Mesenchymal stem cell (in vitro differentiated cells and primary cell): ENCODE measurements around the gene COLGALT1.

Source experiments
- DNase-seq: peaks from one replicate; pipeline ENCODE4 v3.0.0-alpha.2; 2013
- H2AFZ ChIP-seq: one replicate; pipeline ENCODE4 v1.6.1; 2013; ENCODE audit warnings: low read depth, mild to moderate bottlenecking, control low read depth, inconsistent platforms, low read length, moderate library complexity
- H2AK5ac ChIP-seq: 2 replicates; pipeline ENCODE4 v1.6.1; 2013; ENCODE audit warnings: low read length, moderate library complexity, mild to moderate bottlenecking, inconsistent platforms; ENCODE audit not compliant: severe bottlenecking
- H2BK120ac ChIP-seq: one replicate; pipeline ENCODE4 v1.6.1; 2013; ENCODE audit warnings: low read depth, mild to moderate bottlenecking, inconsistent platforms, low read length, moderate library complexity
- H2BK12ac ChIP-seq, 2 experiments: one replicate each; pipeline ENCODE4 v1.6.1; 2013; ENCODE audit warnings: inconsistent platforms in 2 of 2, low read length in 2 of 2, mild to moderate bottlenecking in 2 of 2, moderate library complexity in 2 of 2, control low read depth in 1 of 2
- H2BK15ac ChIP-seq: one replicate; pipeline ENCODE4 v1.6.1; 2013; ENCODE audit warnings: mild to moderate bottlenecking, low read depth, inconsistent platforms; ENCODE audit not compliant: poor library complexity, severe bottlenecking
- H2BK5ac ChIP-seq: 2 replicates; pipeline ENCODE4 v1.6.1; 2013; ENCODE audit warnings: low read depth, mild to moderate bottlenecking, low read length, control low read depth, inconsistent platforms; ENCODE audit not compliant: poor library complexity, severe bottlenecking
- H3K14ac ChIP-seq, 2 experiments: one replicate each; pipeline ENCODE4 v1.6.1; 2013; ENCODE audit warnings: inconsistent platforms in 2 of 2, low read length in 2 of 2, control low read depth in 1 of 2, mild to moderate bottlenecking in 1 of 2, moderate library complexity in 1 of 2
- H3K18ac ChIP-seq, 2 experiments: one replicate each; pipeline ENCODE4 v1.6.1; 2013; ENCODE audit warnings: inconsistent platforms in 2 of 2, low read length in 2 of 2, control low read depth in 1 of 2, low read depth in 1 of 2, mild to moderate bottlenecking in 1 of 2
- H3K23ac ChIP-seq, 2 experiments: one replicate each; pipeline ENCODE4 v1.6.1; 2013; ENCODE audit warnings: inconsistent platforms in 2 of 2, low read length in 2 of 2, mild to moderate bottlenecking in 2 of 2, moderate library complexity in 2 of 2, control low read depth in 1 of 2
- H3K27ac ChIP-seq: 2 replicates; pipeline ENCODE4 v1.5.1; 2013; ENCODE audit warnings: mild to moderate bottlenecking, moderate library complexity, low read length, control low read depth, inconsistent platforms; ENCODE audit not compliant: poor library complexity, severe bottlenecking
- H3K27me3 ChIP-seq, 2 experiments: 2 replicates each; pipeline versions ENCODE4 v1.6.1 to v1.7.0; 2013; ENCODE audit warnings: low read length in 2 of 2, mild to moderate bottlenecking in 2 of 2, moderate library complexity in 2 of 2, control low read depth in 1 of 2, inconsistent platforms in 1 of 2; ENCODE audit not compliant: control insufficient read depth in 1 of 2, insufficient read depth in 1 of 2
- H3K36me3 ChIP-seq, 2 experiments: 2 replicates each; pipeline versions ENCODE4 v1.6.1 to v1.7.0; 2013; ENCODE audit warnings: low read length in 2 of 2, control low read depth in 1 of 2, inconsistent platforms in 1 of 2, low read depth in 1 of 2, mild to moderate bottlenecking in 1 of 2; ENCODE audit not compliant: insufficient read depth in 2 of 2, control insufficient read depth in 1 of 2
- H3K4ac ChIP-seq, 2 experiments: one replicate each; pipeline ENCODE4 v1.6.1; 2013; ENCODE audit warnings: inconsistent platforms in 2 of 2, low read length in 2 of 2, mild to moderate bottlenecking in 2 of 2, moderate library complexity in 2 of 2, control low read depth in 1 of 2, low read depth in 1 of 2
- H3K4me1 ChIP-seq: 2 replicates; pipeline ENCODE4 v1.6.1; 2013; ENCODE audit warnings: low read depth, low read length, control low read depth; ENCODE audit not compliant: control insufficient read depth, insufficient read depth
- H3K4me2 ChIP-seq: 2 replicates; pipeline ENCODE4 v1.6.1; 2013; ENCODE audit warnings: low read length, mild to moderate bottlenecking, inconsistent platforms; ENCODE audit not compliant: poor library complexity, severe bottlenecking
- H3K4me3 ChIP-seq, 2 experiments: 2 replicates each; pipeline versions ENCODE4 v1.5.1 to v1.7.0; 2013; ENCODE audit warnings: low read length in 2 of 2, mild to moderate bottlenecking in 2 of 2, control low read depth in 1 of 2, low read depth in 1 of 2; ENCODE audit not compliant: insufficient read depth in 1 of 2
- H3K79me1 ChIP-seq: replicated peaks from 2 replicates; pipeline ENCODE4 v1.6.1; 2013; ENCODE audit warnings: mild to moderate bottlenecking, control low read depth, low read length, inconsistent platforms; ENCODE audit not compliant: poor library complexity, severe bottlenecking
- H3K9ac ChIP-seq: 2 replicates; pipeline ENCODE4 v1.7.0; 2013; ENCODE audit warnings: mild to moderate bottlenecking, low read length, moderate library complexity
- H3K9me3 ChIP-seq: 2 replicates; pipeline ENCODE4 v1.7.0; 2013; ENCODE audit warnings: mild to moderate bottlenecking, low read length; ENCODE audit not compliant: control insufficient read depth
- H4K8ac ChIP-seq: one replicate; pipeline ENCODE4 v1.6.1; 2013; ENCODE audit warnings: inconsistent platforms, mild to moderate bottlenecking, low read length, moderate library complexity
- H4K91ac ChIP-seq: one replicate; pipeline ENCODE4 v1.6.1; 2013; ENCODE audit warnings: mild to moderate bottlenecking, low read length, inconsistent platforms
- WGBS: methylation state at CpG from one replicate; pipeline ENCODE4 v1.1.7; 2013; ENCODE audit warnings: mixed read lengths; 5-methylcytosine and 5-hydroxymethylcytosine counted together

COLGALT1 gene

DNA sequence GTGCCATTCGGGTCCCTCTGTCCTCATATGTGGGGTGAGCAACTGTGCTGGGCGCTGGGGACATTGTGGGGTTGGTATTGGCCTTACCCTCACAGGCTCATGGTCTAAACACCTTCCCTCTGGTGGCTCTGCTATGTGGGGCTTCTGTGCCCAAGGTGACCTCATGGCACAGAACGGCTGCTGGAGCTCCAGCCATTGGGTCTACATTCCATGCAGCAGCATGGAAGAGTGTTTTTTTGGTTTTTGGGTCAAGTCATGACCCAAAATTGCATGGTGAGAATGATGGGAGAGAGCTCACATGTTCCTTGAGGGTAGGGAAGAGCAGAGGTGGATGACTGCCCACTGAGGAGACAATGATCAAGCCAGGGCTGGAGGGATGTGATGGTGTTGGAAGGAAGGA, 26.8 kb upstream of the COLGALT1 start:
- H2BK12ac ChIP-seq: no peak overlapping the region
- no peaks in the 10 kb centered on the region for H3K79me1 ChIP-seq
- no peak overlapping the region for H3K4me3 ChIP-seq
- no peak overlapping the region for H4K8ac ChIP-seq
- no peak overlapping the region for H3K4me2 ChIP-seq
- H4K91ac ChIP-seq: no peak overlapping the region
- peaks cover 3% of the 10 kb centered on the region for H3K4me1 ChIP-seq
- H3K36me3 ChIP-seq: no peaks in the 10 kb centered on the region
- no peak overlapping the region for H3K18ac ChIP-seq
- H2AFZ ChIP-seq: no peak overlapping the region
- H2BK120ac ChIP-seq: no peak overlapping the region
- H3K4ac ChIP-seq: no peak overlapping the region
- peaks cover 0 to 34% of the 10 kb centered on the region in 2 experiments for H3K27me3 ChIP-seq
- 92% methylated on average over 3 of the region's 3 CpGs for WGBS
- H3K9me3 ChIP-seq: peaks cover 16% of the 10 kb centered on the region
- H3K27ac ChIP-seq: no peak overlapping the region
- H2AK5ac ChIP-seq: no peak overlapping the region
- no peak overlapping the region for H3K9ac ChIP-seq
- H3K23ac ChIP-seq: no peak overlapping the region
- no peak overlapping the region for H2BK15ac ChIP-seq
- no peak overlapping the region for H3K14ac ChIP-seq
- DNase-seq: no peak
- H2BK5ac ChIP-seq: no peak overlapping the region

DNA sequence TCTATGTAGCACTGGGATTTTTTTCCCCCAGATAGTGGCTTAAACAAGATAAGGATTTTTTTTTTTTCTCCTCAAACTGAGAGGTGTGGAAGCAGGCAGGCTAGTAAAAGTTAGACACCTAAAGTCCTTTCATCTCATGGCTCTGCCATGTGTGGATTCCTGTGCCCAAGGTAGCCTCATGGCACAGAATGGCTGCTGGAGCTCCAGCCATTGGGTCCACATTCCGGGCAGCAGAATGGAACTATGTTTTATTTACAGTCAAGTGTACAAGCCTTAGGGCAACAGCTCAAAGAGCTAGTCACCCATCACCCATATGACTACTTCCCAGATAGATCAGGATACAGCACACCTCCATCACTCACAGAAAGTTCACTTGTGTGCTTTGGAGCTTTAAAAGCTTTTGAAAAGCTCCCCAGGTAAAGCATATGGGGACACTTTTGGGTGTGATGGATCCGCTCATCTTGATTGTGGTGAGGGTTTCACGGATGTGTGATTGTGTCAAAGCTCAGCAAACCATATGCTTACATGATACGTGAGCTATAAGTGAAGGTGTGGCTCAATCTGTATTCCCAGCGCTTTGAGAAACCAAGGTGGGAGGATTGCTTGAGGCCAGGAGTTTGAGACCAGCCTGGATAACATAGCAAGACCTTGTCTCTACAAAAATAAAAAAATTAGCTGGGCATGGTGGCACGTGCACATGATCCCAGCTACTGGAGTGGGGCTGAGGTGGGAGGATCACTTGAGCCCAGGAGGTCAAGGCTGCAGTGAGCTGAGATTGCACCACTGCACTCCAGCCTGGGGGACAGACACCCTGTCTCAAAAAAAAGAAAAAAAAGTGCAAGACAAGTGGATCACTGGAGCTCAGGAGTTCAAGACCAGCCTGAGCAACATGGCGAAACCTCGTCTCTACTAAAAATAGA, 25.9 kb upstream of the COLGALT1 start:
- H2BK120ac ChIP-seq: no peak overlapping the region
- no peak overlapping the region for H2BK12ac ChIP-seq
- 89% methylated on average over 8 of the region's 8 CpGs for WGBS
- H3K9ac ChIP-seq: no peak overlapping the region
- no peak overlapping the region for H3K4me2 ChIP-seq
- no peak overlapping the region for H2AFZ ChIP-seq
- no peak overlapping the region for H3K23ac ChIP-seq
- no peak overlapping the region for H3K27ac ChIP-seq
- H3K18ac ChIP-seq: no peak overlapping the region
- H3K14ac ChIP-seq: no peak overlapping the region
- H3K4me1 ChIP-seq: peaks cover 3% of the 10 kb centered on the region
- H3K4ac ChIP-seq: no peak overlapping the region
- H2BK5ac ChIP-seq: no peak overlapping the region
- no peak overlapping the region for H4K8ac ChIP-seq
- H4K91ac ChIP-seq: no peak overlapping the region
- no peak overlapping the region for H2BK15ac ChIP-seq
- H3K27me3 ChIP-seq: peaks cover 0 to 38% of the 10 kb centered on the region in 2 experiments
- no peaks in the 10 kb centered on the region for H3K79me1 ChIP-seq
- H3K9me3 ChIP-seq: peaks cover 16% of the 10 kb centered on the region
- H3K36me3 ChIP-seq: no peaks in the 10 kb centered on the region
- no peak for DNase-seq
- no peak overlapping the region for H3K4me3 ChIP-seq
- no peak overlapping the region for H2AK5ac ChIP-seq

DNA sequence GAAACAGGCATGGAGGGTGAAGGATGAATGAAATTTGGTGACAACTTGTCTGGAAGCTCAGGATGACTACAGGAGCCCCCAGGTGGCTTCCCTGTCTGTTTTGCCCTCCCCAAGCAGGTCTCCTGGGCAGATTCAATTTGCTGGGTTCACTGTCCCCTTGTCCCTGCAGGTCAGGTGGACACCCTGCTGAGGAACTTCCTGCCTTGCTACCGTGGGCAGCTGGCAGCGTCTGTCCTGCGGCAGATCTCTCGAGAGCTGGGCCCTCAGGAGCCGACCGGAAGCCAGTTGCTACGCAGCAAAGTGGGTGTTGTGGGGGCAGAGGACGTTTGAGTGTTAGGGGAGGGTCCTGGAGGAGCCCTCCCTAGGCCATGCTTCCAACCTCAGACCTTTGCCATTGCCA, 24.9 kb upstream of the COLGALT1 start:
- H3K18ac ChIP-seq: no peak overlapping the region
- no peak overlapping the region for H2BK12ac ChIP-seq
- H3K27me3 ChIP-seq: peaks cover 0 to 38% of the 10 kb centered on the region in 2 experiments
- no peak overlapping the region for H3K4me3 ChIP-seq
- no peak overlapping the region for H4K8ac ChIP-seq
- no peaks in the 10 kb centered on the region for H3K36me3 ChIP-seq
- no peak overlapping the region for H2BK120ac ChIP-seq
- H3K9me3 ChIP-seq: peaks cover 12% of the 10 kb centered on the region
- H4K91ac ChIP-seq: no peak overlapping the region
- no peak overlapping the region for H2BK15ac ChIP-seq
- no peaks in the 10 kb centered on the region for H3K79me1 ChIP-seq
- H3K4ac ChIP-seq: no peak overlapping the region
- no peak overlapping the region for H3K23ac ChIP-seq
- no peak overlapping the region for H2AK5ac ChIP-seq
- WGBS: 15% methylated on average over 4 of the region's 8 CpGs
- H3K4me1 ChIP-seq: peaks cover 3% of the 10 kb centered on the region
- no peak for DNase-seq
- H2BK5ac ChIP-seq: no peak overlapping the region
- no peak overlapping the region for H3K4me2 ChIP-seq
- no peak overlapping the region for H3K14ac ChIP-seq
- H3K9ac ChIP-seq: no peak overlapping the region
- no peak overlapping the region for H2AFZ ChIP-seq
- no peak overlapping the region for H3K27ac ChIP-seq

DNA sequence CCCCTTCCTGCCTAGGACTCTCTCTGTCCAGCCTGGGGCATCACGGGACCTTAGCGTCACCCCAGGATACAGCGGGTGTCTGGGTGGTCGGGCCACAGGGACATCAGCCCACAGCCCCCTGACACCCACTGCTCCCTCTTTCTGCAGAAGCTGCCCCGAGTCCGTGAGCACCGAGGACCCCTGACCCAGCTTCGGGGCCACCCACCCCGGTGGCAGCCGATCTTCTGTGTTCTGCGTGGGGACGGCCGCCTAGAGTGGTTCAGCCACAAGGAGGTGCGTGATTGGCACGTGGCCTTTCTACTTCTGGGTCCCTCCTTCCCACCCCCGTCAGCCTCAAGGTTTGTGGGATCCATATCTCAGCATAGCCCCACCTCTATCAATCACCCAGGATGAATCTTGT, 23.3 kb upstream of the COLGALT1 start:
- no peak overlapping the region for H3K4ac ChIP-seq
- no peak overlapping the region for H3K27ac ChIP-seq
- no peak overlapping the region for H3K9ac ChIP-seq
- H2AK5ac ChIP-seq: no peak overlapping the region
- no peak overlapping the region for H2BK15ac ChIP-seq
- DNase-seq: no peak
- no peaks in the 10 kb centered on the region for H3K79me1 ChIP-seq
- H3K4me1 ChIP-seq: peaks cover 3% of the 10 kb centered on the region
- peaks cover 12% of the 10 kb centered on the region for H3K9me3 ChIP-seq
- no peak overlapping the region for H2BK12ac ChIP-seq
- no peak overlapping the region for H4K8ac ChIP-seq
- no peak overlapping the region for H2BK5ac ChIP-seq
- no peak overlapping the region for H3K23ac ChIP-seq
- no peak overlapping the region for H3K18ac ChIP-seq
- H3K36me3 ChIP-seq: no peaks in the 10 kb centered on the region
- H3K4me3 ChIP-seq: no peak overlapping the region
- H3K14ac ChIP-seq: no peak overlapping the region
- H3K27me3 ChIP-seq: peaks cover 4 to 41% of the 10 kb centered on the region in 2 experiments
- H3K4me2 ChIP-seq: no peak overlapping the region
- H4K91ac ChIP-seq: no peak overlapping the region
- H2AFZ ChIP-seq: no peak overlapping the region
- 93% methylated on average over 16 of the region's 16 CpGs for WGBS
- H2BK120ac ChIP-seq: no peak overlapping the region
